Epidermal melanocyte (primary cell): ENCODE data around the gene CDC6.
A peak's percentile ranks its signal among the peaks of the same experiment; 100 is the strongest.

ENCODE experiments used
- DNase-seq: peaks from one replicate; pipeline ENCODE4 v3.0.0; 2011; ENCODE audit warnings: low spot score; ENCODE audit not compliant: insufficient read length

The CDC6 gene

GRCh38 chr17:40340327-40340726 lies 52.6 kb downstream of the CDC6 start:
- no peak for DNase-seq

GRCh38 chr17:40340880-40341807 lies 53.5 kb downstream of the CDC6 start:
- DNase-seq, result peak; percentile 57

GRCh38 chr17:40341808-40342503 lies 54.3 kb downstream of the CDC6 start:
- DNase-seq, result peak; percentile 75

- DNase-seq, result no peak
Measured at GRCh38 chr17:40342504-40343218, 55.0 kb downstream of the CDC6 start.

DNA sequence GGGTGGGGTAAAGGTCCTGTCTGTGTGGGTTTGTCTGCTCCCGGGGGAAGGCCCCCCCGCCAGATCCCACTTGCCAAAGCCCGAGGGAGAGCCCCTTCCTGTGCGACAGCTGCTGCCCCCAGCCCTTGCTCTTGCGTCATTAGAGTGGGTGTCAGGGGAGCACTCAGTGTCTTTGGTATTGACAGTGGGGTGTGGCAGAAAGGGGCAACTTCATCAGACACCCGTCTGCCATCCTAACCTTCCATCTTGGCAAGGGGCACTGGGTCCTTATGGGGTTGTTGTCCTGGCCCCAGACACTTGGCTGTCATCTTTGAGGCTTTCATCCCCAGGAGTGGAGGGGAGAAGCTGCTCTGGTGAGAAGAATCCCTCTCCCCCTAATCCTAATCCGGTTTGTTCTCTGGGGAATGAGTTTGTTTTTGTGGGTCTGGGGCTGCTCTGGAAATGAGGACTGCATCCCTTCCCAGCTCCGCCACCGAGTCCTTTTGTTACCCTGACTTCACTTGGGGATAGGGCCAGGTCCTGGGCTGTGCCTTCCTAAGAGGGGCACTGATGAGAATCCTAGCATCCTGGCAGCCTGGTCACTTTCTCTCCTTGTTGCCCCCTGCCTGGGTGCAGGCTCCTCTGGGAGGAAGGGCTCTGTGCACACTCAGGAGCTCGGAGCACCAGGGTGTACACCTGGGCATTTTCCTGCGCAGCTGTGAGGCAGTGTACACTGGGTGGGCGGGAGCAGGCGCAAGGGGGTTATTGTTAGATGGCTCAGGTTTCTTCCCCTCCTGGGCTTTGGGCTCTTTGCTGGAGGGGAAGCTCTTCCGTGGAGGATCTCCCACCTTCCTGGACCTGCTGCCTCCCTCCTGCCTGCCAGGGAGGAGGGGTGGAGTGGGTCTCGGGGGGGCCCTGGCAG lies 55.8 kb downstream of the CDC6 start:
- DNase-seq, result no peak

GRCh38 chr17:40344421-40345160 lies 56.9 kb downstream of the CDC6 start:
- DNase-seq, result no peak

DNA sequence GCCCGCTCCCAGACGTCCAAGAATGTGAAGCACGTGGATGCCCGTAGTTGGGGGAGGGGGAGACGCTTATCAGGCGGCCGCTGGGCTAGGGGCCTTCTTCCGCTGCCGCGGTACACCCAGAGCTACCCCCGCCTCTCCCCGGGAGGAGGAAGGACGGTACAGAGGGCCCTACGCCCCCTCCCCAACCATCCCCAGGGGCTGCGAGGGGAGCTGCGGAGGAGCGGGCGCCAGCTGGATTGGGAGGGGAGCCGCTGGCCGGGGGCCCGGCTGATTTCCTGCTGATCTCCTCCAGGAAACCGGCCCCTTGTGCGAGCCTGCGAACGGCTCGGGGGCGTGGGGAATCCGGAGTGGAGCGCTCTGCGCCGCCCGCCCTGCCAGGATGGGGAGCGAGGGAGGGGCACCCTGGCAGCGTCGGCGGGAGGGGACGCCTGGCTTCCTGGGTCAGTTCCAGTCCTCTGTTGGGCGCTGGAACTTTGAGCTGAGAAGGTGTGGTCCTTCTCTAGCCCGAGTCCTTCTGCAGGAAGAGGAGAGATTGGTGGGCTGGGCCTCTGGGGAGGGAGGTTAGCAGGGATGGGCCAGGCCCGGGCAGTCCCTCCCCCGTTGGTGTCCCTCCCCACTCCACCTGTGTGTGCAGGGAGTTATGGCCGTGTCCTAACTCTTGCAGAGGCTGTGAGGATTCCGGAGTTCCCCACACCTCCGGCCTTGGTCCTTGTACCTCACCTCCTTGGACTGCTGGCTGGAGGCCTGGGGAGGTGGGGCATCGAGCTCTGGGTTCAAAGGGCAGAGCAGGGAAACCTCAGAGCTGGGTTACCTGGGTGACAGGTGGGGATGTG lies 57.7 kb downstream of the CDC6 start:
- no peak for DNase-seq

DNA sequence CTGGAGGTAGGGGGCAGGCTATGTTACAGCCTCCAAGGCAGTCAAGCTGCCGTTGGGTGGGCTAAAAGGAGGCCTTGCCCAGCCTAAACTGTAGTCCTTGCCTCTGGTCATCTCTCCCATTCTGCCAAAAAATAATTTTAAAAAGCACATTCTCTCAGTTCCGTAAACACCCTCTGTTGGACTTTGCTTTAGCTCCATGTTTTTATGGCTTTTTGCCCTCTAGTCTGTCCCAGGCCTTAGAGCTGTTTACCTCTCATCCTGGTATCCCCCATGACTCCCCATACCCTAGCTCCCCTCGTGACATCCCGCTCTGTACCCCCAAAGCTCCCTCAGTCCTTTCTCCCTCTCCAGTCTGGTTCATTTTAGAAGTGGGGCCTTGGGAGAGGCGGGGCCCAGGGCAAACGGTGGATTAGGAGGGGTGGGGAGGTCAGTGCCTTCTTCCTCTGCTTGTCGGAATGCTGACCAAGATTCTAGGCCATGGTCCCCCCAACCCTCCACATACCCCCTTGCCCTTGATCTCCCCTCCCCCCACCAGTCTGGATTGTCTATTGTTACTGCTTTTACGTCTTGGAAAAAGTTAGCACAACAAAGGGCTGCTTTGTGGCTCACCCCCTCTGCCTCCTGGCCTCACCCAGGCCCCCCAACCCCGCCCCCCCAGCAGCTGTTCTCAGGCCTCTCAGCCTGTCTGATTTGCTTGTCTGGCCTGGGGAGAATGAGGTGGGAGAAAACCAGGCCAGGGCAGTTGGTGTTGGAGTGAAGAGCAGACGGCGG lies 58.5 kb downstream of the CDC6 start:
- peak; percentile 75 for DNase-seq

- no peak for DNase-seq
Measured at GRCh38 chr17:40346765-40347158, 59.1 kb downstream of the CDC6 start.

DNA sequence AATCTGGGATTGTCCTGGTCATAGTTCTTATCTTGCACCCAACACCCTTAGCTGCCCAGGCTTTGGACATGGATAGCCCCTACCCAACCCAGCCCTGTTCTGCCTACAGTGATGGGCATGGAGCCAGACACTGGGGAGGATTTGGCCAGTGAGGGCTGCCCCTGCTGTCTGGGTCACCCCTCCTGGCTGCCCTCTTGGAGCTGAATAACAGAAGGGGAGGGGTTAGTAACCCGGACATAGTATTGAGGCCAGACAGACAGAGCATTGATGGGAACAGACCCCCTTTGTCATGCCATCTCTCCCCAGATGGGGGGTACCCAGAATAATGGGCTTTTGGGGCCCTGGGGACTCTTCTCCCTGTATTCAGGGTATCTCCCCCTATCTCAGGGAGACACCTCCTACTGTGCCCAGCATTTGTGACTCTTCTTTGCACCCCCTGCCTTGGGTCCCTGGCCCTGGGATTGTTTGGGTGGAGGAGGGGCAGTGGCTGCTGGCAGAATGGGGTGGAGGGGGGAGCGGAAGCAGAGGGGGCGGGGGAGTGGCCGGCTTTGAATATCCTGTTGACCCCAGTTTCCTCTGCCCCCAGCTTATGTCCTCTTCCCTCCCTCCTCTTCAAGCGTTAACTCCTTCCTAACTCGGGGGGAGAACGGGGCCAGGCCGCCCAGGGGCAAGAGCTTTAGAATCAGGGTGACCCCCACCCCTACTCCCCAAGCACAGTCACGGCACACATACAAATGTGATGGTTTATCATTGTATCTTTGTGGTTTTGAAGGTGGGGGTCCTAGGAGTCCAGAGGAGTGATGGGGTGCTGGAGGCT lies 59.8 kb downstream of the CDC6 start:
- no peak for DNase-seq

DNA sequence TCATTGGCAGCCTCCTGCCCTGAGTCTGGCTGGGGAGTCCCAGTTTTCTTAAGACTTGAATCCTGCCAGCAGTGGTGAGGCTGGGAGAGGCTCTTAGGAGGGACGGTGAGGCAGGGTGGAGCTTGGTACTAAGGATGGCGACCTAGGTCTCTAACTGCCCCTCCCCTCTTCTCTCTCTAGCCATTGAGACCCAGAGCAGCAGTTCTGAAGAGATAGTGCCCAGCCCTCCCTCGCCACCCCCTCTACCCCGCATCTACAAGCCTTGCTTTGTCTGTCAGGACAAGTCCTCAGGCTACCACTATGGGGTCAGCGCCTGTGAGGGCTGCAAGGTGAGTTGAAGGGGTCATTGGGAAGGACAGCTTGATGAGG lies 60.4 kb downstream of the CDC6 start:
- DNase-seq, result no peak

GRCh38 chr17:40348562-40349476 lies 61.1 kb downstream of the CDC6 start:
- DNase-seq, result no peak

DNA sequence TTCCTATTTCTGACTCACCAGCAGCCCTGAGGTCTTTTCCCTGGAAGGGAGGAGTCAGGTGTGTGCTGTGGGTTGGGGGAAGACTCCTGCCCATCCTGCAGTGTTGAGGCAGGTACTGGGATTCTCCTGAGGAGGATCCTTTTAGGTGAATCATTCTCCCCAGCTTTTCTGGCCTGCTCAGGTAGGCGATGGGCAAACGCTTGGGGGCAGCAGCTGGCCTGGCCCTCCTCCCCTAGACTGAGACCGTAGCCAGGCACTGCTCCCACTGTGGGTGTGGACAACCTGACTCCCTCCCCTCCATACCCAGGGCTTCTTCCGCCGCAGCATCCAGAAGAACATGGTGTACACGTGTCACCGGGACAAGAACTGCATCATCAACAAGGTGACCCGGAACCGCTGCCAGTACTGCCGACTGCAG lies 61.8 kb downstream of the CDC6 start:
- DNase-seq, result no peak

DNA sequence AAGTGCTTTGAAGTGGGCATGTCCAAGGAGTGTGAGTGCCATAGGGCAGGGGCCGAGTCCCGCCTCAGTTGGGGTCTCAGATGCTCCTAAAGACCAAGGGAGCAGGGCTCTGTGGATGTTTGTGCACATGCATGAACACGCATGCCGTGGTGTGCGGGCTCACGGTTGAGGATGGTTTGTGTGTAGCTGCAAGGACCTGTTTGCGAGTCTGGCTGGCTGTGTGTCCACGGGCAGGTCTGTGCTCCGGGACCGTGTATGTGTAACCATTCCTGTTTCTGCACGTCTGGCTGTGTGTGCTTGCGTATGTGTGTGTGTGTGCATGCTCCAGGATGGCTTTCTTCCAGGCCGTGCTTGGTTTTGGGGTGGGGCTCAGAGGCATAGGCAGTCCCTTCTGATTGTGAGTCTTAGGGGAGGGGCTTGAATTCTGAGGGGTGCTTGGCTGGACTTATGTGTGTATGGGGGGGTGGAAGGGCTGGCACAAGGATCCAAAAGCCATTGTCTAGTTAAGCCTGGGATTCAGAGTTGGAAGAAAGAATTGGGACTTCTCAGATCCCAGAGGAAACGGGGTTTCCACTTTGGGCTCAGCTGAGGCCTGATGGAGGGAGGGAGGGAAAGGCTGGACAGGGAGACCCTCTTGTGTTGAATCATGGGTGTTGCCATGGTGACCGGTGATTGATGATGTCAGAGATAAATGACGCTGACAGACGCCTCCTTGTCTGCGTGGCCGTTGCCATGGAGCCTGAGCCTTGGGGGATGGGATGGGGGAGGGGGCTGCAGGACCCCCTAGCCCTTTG lies 62.4 kb downstream of the CDC6 start:
- DNase-seq, result no peak

GRCh38 chr17:40350689-40351358 lies 63.1 kb downstream of the CDC6 start:
- DNase-seq, result no peak
